Neural progenitor cell (in vitro differentiated cells): Measurements from ENCODE around the gene ASB4. TPM values are rescaled to one million over a fixed set of nuclear protein-coding genes. Genes with fewer than 3 reads are reported as not detected.
A peak's percentile ranks its signal among the peaks of the same experiment; 100 is the strongest.
"Not testable (repeated sequence)": the region's sequence is repeated elsewhere in the genome, so short reads cannot be mapped to it uniquely, and the experiment has no call there.

Experiments used
- DNase-seq: peaks from one replicate; pipeline ENCODE4 v3.0.0-alpha.2; 2016; ENCODE audit warnings: low spot score
- H2AFZ ChIP-seq: fragments of 200-600 bp; sonication (generic); replicated peaks from 2 replicates; pipeline ENCODE4 v1.6.1; 2016; ENCODE audit warnings: antibody characterized with exemption
- H3F3A ChIP-seq: fragments of 200-600 bp; sonication (generic); 2 replicates; pipeline ENCODE4 v1.6.1; 2016; ENCODE audit warnings: antibody characterized with exemption, low read depth
- H3K27ac ChIP-seq: fragments of 200-600 bp; sonication (generic); 2 replicates; pipeline ENCODE4 v1.5.1; 2016; ENCODE audit warnings: mild to moderate bottlenecking
- H3K27me3 ChIP-seq: fragments of 200-600 bp; sonication (generic); 2 replicates; pipeline ENCODE4 v1.6.1; 2016; ENCODE audit warnings: mild to moderate bottlenecking, moderate library complexity
- H3K36me3 ChIP-seq: fragments of 200-600 bp; sonication (generic); 2 replicates; pipeline ENCODE4 v1.5.1; 2016
- H3K4me1 ChIP-seq: fragments of 200-600 bp; sonication (generic); 2 replicates; pipeline ENCODE4 v1.6.1; 2016; ENCODE audit warnings: mixed run types
- H3K4me2 ChIP-seq: fragments of 200-600 bp; sonication (generic); 2 replicates; pipeline ENCODE4 v1.6.1; 2016
- H3K4me3 ChIP-seq: fragments of 200-600 bp; sonication (generic); 2 replicates; pipeline ENCODE4 v1.5.1; 2016
- H3K79me2 ChIP-seq: fragments of 200-600 bp; sonication (generic); 2 replicates; pipeline ENCODE4 v1.6.1; 2016; ENCODE audit warnings: low read depth
- H3K9ac ChIP-seq: fragments of 200-600 bp; sonication (generic); 2 replicates; pipeline ENCODE4 v1.6.1; 2016
- H3K9me3 ChIP-seq: fragments of 200-600 bp; sonication (generic); 2 replicates; pipeline ENCODE4 v1.5.1; 2016; ENCODE audit warnings: low read depth
- H4K20me1 ChIP-seq: fragments of 200-600 bp; sonication (generic); 2 replicates; pipeline ENCODE4 v1.6.1; 2016; ENCODE audit warnings: low read depth
- H3K27ac Mint-ChIP-seq: 3 replicates; pipeline ENCODE4 v1.8.0; 2021; ENCODE audit warnings: mixed read lengths
- H3K27me3 Mint-ChIP-seq: 2 replicates; pipeline ENCODE4 v1.8.0; 2022; ENCODE audit warnings: low read depth, mild to moderate bottlenecking, inconsistent platforms, moderate library complexity, mixed read lengths; ENCODE audit not compliant: insufficient read depth
- H3K36me3 Mint-ChIP-seq: 3 replicates; pipeline ENCODE4 v1.8.0; 2021; ENCODE audit warnings: mixed read lengths
- H3K4me1 Mint-ChIP-seq: 3 replicates; pipeline ENCODE4 v1.8.0; 2021; ENCODE audit warnings: mixed read lengths
- H3K4me3 Mint-ChIP-seq: 3 replicates; pipeline ENCODE4 v1.8.0; 2021; ENCODE audit warnings: mild to moderate bottlenecking, moderate library complexity, mixed read lengths
- H3K9me3 Mint-ChIP-seq: 3 replicates; pipeline ENCODE4 v1.8.0; 2020; ENCODE audit warnings: mixed read lengths
- EZH2 ChIP-seq: fragments of 200-600 bp; sonication (generic); IDR thresholded peaks from 2 replicates; pipeline ENCODE4 v1.6.1; 2017; ENCODE audit warnings: antibody characterized with exemption, mild to moderate bottlenecking, moderate library complexity
- EZH2phosphoT487 ChIP-seq: fragments of 200-600 bp; sonication (generic); IDR thresholded peaks from 2 replicates; pipeline ENCODE4 v1.6.1; 2017; ENCODE audit warnings: antibody characterized with exemption
- total RNA-seq: library from RNA; depleted of rRNA; stranded (reverse); fragments of >200 nt; gene quantifications from 2 replicates; pipeline ENCODE4 v1.2.3, GENCODE V29; 2015; ENCODE audit warnings: low replicate concordance
- TF ChIP-seq, protein P1 (sequence below): fragments of 200-600 bp; sonication (generic); IDR thresholded peaks from 2 replicates; pipeline ENCODE4 v1.5.1; 2017; ENCODE audit warnings: antibody characterized with exemption, mild to moderate bottlenecking

Gene ASB4
- total RNA-seq, 1 donor from 2014 or later: not detected

DNA sequence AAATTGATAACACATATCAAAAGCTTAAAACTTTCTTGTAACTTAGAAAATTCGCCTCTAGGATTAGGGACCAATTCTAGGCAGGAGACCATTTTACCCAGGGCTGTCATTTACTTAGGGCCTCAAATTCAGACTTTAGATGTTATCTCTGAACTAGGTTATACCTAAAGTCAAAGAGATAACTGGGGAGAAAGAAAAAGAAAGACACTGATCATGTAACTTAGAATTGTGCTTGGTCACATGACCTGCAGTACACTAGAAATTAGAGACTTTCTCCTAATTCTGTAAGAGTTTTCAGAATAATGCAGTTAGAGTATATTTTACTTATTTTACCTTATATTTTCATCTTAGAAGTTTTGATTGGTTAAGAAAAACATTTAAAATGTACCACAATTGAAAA, 16.7 kb downstream of the ASB4 start:
- no peaks in the 10 kb centered on the region for H3K27me3 Mint-ChIP-seq
- no peaks in the 10 kb centered on the region for H3K9me3 ChIP-seq
- no peak overlapping the region for H3K4me3 Mint-ChIP-seq
- no peak overlapping the region for H3K27ac Mint-ChIP-seq
- no peak overlapping the region for H3K27ac ChIP-seq
- no peaks in the 10 kb centered on the region for H3K79me2 ChIP-seq
- TF ChIP-seq EZH2phosphoT487: no peak
- TF ChIP-seq, protein P1, sequence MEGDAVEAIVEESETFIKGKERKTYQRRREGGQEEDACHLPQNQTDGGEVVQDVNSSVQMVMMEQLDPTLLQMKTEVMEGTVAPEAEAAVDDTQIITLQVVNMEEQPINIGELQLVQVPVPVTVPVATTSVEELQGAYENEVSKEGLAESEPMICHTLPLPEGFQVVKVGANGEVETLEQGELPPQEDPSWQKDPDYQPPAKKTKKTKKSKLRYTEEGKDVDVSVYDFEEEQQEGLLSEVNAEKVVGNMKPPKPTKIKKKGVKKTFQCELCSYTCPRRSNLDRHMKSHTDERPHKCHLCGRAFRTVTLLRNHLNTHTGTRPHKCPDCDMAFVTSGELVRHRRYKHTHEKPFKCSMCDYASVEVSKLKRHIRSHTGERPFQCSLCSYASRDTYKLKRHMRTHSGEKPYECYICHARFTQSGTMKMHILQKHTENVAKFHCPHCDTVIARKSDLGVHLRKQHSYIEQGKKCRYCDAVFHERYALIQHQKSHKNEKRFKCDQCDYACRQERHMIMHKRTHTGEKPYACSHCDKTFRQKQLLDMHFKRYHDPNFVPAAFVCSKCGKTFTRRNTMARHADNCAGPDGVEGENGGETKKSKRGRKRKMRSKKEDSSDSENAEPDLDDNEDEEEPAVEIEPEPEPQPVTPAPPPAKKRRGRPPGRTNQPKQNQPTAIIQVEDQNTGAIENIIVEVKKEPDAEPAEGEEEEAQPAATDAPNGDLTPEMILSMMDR: no peak
- no peak for TF ChIP-seq EZH2
- H3F3A ChIP-seq: peaks cover 5% of the 10 kb centered on the region
- H4K20me1 ChIP-seq: no peaks in the 10 kb centered on the region
- H3K4me1 Mint-ChIP-seq: peaks cover 48% of the 10 kb centered on the region
- peaks cover 21% of the 10 kb centered on the region for H3K4me1 ChIP-seq
- no peak overlapping the region for H3K4me3 ChIP-seq
- H3K9me3 Mint-ChIP-seq: no peaks in the 10 kb centered on the region
- no peaks in the 10 kb centered on the region for H3K27me3 ChIP-seq
- H3K36me3 ChIP-seq: no peaks in the 10 kb centered on the region
- no peak for DNase-seq
- H3K9ac ChIP-seq: no peak overlapping the region
- no peak overlapping the region for H2AFZ ChIP-seq
- H3K36me3 Mint-ChIP-seq: no peaks in the 10 kb centered on the region
- no peak overlapping the region for H3K4me2 ChIP-seq

DNA sequence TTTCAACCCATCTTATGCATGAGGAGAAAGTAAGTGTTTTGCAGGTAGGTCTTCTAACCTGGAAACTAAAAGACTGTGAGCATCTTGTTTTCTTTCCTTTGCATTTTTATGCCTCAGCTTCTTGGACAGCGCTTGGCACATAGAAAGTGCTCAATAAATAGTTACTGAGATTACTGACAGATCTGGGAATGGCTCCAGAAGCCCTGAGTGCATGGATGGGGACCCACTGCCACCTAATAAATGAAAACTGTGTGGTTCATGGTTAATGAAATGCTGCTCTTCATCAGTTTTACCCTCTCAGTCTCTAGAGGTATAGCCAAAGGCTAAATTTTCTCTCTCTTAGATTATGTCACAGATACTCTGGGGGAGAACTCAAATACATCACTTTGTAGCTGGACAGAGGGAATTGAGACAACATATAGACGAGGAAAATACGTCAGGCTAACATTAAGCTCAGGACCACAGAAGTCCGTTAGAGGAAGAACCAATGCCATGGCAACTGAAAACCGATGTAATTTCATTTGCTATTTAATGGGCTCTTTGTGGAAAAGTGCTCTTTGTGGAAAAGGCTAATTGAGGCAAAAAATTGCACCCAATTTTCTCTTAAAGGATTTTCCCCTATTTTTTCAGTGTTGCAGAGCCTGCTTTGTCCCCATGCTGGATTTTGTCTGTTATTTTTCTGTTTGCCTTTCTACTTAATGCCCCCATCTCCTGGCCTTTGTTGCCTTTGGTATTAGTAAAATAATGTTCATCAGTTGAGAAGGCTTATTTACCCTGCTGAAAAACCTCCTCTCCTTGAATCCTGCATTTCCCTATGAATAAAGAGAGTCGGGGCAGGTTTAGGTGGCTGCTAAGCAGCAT, 17.8 kb downstream of the ASB4 start:
- TF ChIP-seq, protein P1: no peak
- TF ChIP-seq EZH2: no peak
- TF ChIP-seq EZH2phosphoT487: no peak
- H4K20me1 ChIP-seq: no peaks in the 10 kb centered on the region
- H3K27me3 Mint-ChIP-seq: no peaks in the 10 kb centered on the region
- no peaks in the 10 kb centered on the region for H3K27me3 ChIP-seq
- peaks cover 48% of the 10 kb centered on the region for H3K4me1 Mint-ChIP-seq
- H3K27ac Mint-ChIP-seq: no peak overlapping the region
- no peaks in the 10 kb centered on the region for H3K9me3 Mint-ChIP-seq
- peaks cover 21% of the 10 kb centered on the region for H3K4me1 ChIP-seq
- H3F3A ChIP-seq: peaks cover 5% of the 10 kb centered on the region
- peak overlapping the region; percentile 47 for H2AFZ ChIP-seq
- no peak overlapping the region for H3K4me3 ChIP-seq
- no peak overlapping the region for H3K27ac ChIP-seq
- H3K36me3 Mint-ChIP-seq: no peaks in the 10 kb centered on the region
- peak overlapping the region; percentile 48 for H3K4me2 ChIP-seq
- no peak overlapping the region for H3K9ac ChIP-seq
- no peaks in the 10 kb centered on the region for H3K9me3 ChIP-seq
- no peaks in the 10 kb centered on the region for H3K36me3 ChIP-seq
- no peak overlapping the region for H3K4me3 Mint-ChIP-seq
- DNase-seq: no peak
- no peaks in the 10 kb centered on the region for H3K79me2 ChIP-seq

DNA sequence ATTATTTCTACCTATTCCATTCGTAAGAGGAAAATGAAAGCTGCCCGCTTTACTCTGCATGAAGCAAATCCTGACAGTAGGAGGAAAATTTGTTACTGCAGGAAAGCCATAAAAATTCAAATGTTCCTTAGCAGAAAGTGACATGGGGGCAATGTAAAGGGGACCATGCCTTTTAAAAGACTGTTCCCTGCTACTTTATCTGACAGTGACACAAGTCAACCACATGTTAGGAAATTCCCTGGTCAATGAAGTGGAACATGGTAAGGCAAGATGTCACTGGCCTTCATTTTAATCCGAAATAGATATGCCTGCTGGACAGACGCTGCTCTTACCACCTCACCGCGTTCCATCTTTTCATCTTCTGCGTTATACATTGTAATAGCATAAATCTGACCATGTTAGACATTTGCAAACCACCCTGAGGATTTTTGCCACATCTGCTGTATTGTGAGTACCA, 18.4 kb downstream of the ASB4 start:
- not testable (repeated sequence) for H3K79me2 ChIP-seq, H3K9me3 Mint-ChIP-seq, H3K27ac ChIP-seq, H3K27me3 Mint-ChIP-seq, H3K9ac ChIP-seq, H3K4me3 Mint-ChIP-seq, H3K4me3 ChIP-seq, H3K27me3 ChIP-seq, H3F3A ChIP-seq, H4K20me1 ChIP-seq, H3K9me3 ChIP-seq, DNase-seq, H3K36me3 Mint-ChIP-seq, H3K36me3 ChIP-seq
- peak overlapping the region; percentile 29 for H3K27ac Mint-ChIP-seq
- Histone ChIP-seq H3K4me1 (peaks cover 26% of the 10 kb centered on the region), H3K4me2 (peak overlapping the region; percentile 48), H2AFZ (peak overlapping the region; percentile 47)
- peaks cover 47% of the 10 kb centered on the region for H3K4me1 Mint-ChIP-seq

DNA sequence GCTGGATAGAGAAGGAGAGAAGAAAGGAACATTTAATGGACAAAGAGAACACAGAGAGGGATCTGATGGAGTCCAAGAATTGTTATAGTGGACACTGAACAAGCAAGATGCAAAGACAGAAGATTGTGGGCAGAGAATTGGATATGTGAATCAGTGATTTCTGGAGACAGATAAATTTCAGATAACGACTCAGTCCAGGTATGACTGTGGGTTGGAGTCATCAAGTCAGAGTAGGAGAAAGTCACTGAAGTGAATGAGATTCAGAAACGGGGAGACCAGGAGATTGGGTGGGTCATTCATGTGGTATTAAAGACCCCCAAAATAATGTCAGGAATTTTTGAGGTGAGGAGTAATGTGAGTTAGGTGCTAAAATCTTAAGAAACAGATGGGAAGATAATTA, 23.0 kb downstream of the ASB4 start:
- H3K27me3 ChIP-seq: no peaks in the 10 kb centered on the region
- Mint-ChIP-seq H3K27me3 (no peaks in the 10 kb centered on the region), H3K27ac (no peak overlapping the region), H3K4me3 (no peak overlapping the region), H3K36me3 (no peaks in the 10 kb centered on the region), H3K4me1 (peaks cover 26% of the 10 kb centered on the region), H3K9me3 (no peaks in the 10 kb centered on the region)
- no peaks in the 10 kb centered on the region for H3K79me2 ChIP-seq
- H3K4me1 ChIP-seq: peaks cover 25% of the 10 kb centered on the region
- peaks cover 2% of the 10 kb centered on the region for H3F3A ChIP-seq
- TF ChIP-seq EZH2phosphoT487 (no peak), EZH2 (no peak)
- TF ChIP-seq, protein P1: no peak
- H3K4me2 ChIP-seq: peak overlapping the region; percentile 48
- no peaks in the 10 kb centered on the region for H4K20me1 ChIP-seq
- no peak overlapping the region for H2AFZ ChIP-seq
- no peak overlapping the region for H3K27ac ChIP-seq
- H3K4me3 ChIP-seq: no peak overlapping the region
- no peaks in the 10 kb centered on the region for H3K9me3 ChIP-seq
- H3K36me3 ChIP-seq: no peaks in the 10 kb centered on the region
- no peak for DNase-seq
- H3K9ac ChIP-seq: no peak overlapping the region
